ENCODE measurements around the gene PARP3.

Gene PARP3

GRCh38 chr3:51968170-51968775 lies 26.1 kb downstream of the PARP3 start:
- no peak for DNase-seq

- no peak for DNase-seq
Measured at GRCh38 chr3:51968883-51969678, 26.9 kb downstream of the PARP3 start.

- no peak for DNase-seq
Measured at GRCh38 chr3:51969841-51970240, 27.7 kb downstream of the PARP3 start.

GRCh38 chr3:51970606-51971300 lies 28.6 kb downstream of the PARP3 start:
- no peak for DNase-seq

GRCh38 chr3:51971350-51971749 lies 29.2 kb downstream of the PARP3 start:
- DNase-seq, result no peak

GRCh38 chr3:51974277-51974962 lies 32.3 kb downstream of the PARP3 start:
- no peak for DNase-seq

GRCh38 chr3:51974963-51975851 lies 33.0 kb downstream of the PARP3 start, which contains the start of gene ABHD14A:
Gene ABHD14A (plus strand): TSS chr3:51975064. CDS start chr3:51975136, 72 bp downstream.
- DNase-seq, result peak; percentile 23

GRCh38 chr3:51975852-51976549 lies 33.8 kb downstream of the PARP3 start:
- DNase-seq, result no peak

GRCh38 chr3:51977446-51978142 lies 35.4 kb downstream of the PARP3 start:
- DNase-seq, result no peak

- no peak for DNase-seq
Measured at GRCh38 chr3:51978143-51978502, 36.0 kb downstream of the PARP3 start.

- DNase-seq, result no peak
Measured at GRCh38 chr3:51980253-51980652, 38.1 kb downstream of the PARP3 start.

- no peak for DNase-seq
Measured at GRCh38 chr3:51982352-51982837, 40.2 kb downstream of the PARP3 start.

- no peak for DNase-seq
Measured at GRCh38 chr3:51982838-51983577, 40.8 kb downstream of the PARP3 start, which contains the start of gene ACY1. Gene ACY1 (plus strand): TSS chr3:51983535. CDS start chr3:51984065, 530 bp downstream.

GRCh38 chr3:51983578-51984268 lies 41.6 kb downstream of the PARP3 start:
- DNase-seq, result no peak

- no peak for DNase-seq
Measured at GRCh38 chr3:51984269-51984647, 42.1 kb downstream of the PARP3 start.

- no peak for DNase-seq
Measured at GRCh38 chr3:51985063-51985462, 42.9 kb downstream of the PARP3 start.

GRCh38 chr3:51986010-51986947 lies 44.1 kb downstream of the PARP3 start:
- no peak for DNase-seq

- no peak for DNase-seq
Measured at GRCh38 chr3:51987568-51987967, 45.4 kb downstream of the PARP3 start.

All from NCI-H1436 (cell line).